ENCODE data around the gene JUN.

JUN gene

GRCh38 chr1:58754683-58755467, 29.0 kb downstream of the JUN start:
- no peak for DNase-seq

DNA sequence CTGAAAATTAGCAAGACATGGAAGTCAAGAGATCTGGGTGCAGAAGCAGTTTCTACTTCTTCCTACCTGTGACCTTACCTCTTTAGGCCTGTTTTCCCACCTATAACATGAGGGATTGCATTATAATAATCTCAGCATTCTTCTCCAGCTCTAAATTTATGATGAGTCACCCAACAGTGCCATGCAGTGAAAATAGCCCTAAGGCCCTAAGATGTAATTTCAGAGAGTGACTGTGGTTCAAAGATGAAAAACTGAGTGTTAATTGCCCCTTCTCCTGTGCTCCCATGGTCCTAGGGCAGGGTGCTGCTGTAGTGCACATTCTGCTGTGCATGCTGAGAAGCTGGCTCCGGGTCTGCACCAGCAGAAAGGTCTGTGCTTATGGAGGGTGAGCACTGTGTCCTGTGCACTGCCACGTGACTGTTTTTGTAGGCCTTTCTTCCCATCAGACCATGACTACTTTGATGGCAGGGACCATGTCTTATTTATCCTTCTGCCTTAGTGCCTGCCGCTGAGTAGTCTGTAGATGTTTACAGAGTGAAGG, 29.7 kb downstream of the JUN start:
- DNase-seq: no peak

DNA sequence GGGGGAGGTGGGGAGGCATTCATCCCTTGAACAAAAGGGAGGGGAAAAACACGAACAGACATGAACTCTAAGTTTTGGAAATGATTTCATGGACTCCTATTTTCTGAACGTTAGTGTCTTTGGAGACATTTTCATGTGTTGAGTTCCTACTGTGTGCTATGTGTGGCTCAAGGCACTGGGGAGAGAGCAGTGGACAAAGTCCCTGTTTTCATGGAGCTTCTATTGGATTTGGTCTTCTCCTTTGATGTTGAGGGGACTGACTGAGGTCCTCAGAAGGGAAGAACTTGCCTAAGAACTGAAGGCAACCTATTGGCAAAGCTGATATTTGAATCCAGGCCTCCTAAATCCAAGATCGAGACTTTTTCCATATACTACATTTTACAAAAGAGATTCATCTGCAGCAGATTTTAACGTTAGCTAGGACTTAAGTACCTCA, 30.4 kb downstream of the JUN start:
- DNase-seq: no peak

DNA sequence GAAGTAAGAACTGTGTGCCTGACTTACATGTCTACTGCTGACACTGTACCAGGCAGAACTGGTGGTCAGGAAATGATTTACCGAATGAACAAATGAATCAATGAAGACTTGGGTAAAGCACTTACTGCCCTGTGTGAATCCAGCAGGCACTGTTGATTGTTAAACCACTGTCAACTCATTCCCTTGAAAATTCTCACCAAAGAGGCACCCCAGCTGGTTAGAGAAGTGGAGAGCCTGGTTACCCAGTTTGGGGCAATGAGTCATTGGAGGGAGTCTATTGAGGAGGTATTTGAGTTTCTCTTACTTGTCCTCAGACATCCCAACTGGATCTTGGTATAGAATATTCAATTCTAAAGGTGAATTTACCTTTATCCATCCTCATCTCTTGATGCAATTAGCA, 34.2 kb downstream of the JUN start:
- no peak for DNase-seq

DNA sequence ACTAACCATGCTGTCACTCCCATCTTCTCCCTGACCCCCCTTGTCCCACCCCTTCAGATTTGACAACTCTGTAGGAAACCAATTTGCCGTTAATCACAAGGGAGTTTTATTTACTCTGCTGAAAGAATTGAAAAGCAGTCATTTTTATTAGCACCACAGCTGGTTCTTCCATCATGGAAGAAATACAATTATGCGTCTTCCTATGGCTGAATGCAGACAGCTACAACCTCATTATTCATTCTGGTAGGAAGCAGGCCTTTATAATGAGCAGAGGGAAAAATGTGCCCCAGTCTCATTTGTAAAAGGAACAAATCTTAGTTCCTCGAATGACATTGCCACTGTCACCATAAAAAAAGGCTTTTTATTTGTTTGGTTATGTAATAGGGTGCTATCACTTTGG, 35.2 kb downstream of the JUN start:
- no peak for DNase-seq

- DNase-seq: no peak
Measured at GRCh38 chr1:58746757-58747156, 37.1 kb downstream of the JUN start.

DNA sequence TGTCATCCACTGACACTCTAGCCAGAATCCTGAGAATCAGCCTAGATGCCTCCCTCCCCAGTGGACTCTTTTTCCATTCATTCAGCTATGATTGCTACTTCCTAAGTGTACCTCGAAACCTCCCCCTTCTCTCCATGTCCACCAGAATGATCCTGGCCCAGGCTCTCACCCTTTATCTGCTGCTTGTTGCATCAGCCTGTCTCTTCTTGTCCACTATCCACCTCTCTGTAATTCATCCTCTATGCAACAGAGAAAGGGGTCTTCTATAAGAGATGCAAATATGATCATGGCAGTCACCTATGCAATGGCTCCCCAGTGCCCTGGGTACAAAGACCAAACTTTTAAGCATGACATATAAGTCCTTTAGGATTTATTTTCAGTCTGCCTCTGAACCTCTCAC, 37.7 kb downstream of the JUN start:
- no peak for DNase-seq

DNA sequence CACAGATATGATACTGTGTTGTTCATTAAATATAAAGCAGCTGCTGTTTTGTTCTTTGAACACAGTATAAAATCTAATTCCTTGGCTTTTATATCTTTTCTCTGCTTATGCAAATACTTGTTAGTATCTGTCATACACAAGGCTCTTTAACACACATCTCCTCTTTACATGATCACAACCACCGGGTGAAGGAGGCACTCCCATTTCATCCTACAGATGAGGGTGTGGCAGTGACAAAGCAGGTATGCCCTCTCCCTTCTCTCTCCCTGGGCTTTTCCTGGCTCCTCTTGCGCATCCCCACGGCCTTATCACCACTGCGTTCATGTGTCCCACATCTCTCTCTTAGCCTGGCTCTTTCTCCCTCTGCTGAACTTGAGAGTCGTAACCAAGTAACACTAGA, 38.2 kb downstream of the JUN start:
- DNase-seq: no peak

GRCh38 chr1:58745117-58745516, 38.7 kb downstream of the JUN start:
- DNase-seq: no peak

DNA sequence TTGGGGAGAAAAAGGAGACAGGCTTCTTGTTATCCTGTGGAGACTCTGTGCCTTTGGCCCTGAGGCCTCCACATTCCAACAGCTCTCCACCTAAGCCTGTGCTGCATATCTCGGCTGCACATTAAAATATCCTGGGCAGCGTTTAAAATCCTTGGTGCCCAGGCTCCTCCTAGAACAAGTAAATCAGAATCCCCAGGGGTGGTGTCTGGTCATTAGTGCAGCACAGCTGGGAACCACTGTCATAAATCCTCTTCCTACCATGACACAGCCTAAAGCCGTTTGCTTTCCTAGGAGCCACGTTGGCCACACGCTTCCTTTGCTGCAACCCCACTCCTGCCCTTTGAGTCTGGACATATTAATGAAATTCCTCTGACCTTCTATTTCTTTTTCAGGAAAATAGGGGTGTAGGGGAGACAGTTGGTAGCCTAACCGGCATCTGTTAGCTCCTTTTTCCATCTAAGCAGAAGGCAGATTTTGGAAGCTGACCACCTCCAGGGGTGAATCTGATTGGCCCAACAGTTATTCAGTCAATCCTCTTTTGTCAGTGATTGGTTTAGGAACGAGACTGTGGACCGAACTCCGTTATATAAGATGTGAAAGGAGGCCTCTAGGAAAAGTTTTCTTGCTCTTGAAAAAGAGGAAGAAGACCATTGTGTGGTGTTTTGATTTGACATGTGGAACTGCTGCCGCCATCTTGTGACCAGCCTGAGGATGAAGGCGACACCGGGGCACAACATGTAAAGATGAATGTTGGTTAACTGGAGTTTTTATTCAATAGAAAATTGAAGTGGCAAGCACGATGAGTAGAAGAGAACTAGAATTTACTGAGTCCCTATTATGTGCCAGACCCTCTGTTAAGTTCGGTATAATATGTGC, 41.9 kb downstream of the JUN start:
- DNase-seq: no peak

GRCh38 chr1:58739856-58740466, 43.9 kb downstream of the JUN start:
- DNase-seq: peak; percentile 36

DNA sequence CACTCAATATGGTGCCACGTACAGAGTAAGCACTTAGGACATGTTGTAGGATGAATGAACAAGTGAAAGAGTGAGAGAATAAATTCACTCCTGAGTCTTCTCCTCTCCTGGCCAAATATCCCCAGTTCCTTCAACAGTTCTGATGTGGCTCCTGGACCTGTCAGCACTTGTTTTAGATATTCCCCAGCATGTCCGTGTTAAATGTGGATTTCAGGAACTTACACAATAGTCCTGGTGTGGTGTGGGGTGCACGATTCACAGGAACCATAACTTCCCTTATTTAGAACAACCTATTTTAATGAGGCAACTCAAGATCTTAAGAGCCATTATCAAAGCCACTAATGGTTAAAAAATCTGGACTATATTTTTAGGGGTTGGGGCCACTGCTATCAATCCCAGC, 45.0 kb downstream of the JUN start:
- DNase-seq: no peak

- DNase-seq: no peak
Measured at GRCh38 chr1:58735586-58735985, 48.3 kb downstream of the JUN start.

GRCh38 chr1:58734630-58735029, 49.2 kb downstream of the JUN start:
- DNase-seq: no peak

- no peak for DNase-seq
Measured at GRCh38 chr1:58732087-58732775, 51.6 kb downstream of the JUN start.

Data from stimulated activated CD4-positive, alpha-beta T cell treated with anti-CD3 and anti-CD28 coated beads, Interleukin-4, amount 100 ng/mL, for 24 hours (primary cell).